ENCODE results near the gene GPR39.

Gene GPR39

GRCh38 chr2:132448771-132449170 is 32.2 kb downstream of the GPR39 start:
- DNase-seq, result peak; percentile 22

- no peak for DNase-seq
These were observed 33.3 kb downstream of the GPR39 start for GRCh38 chr2:132449868-132450267.

- no peak for DNase-seq
These were observed 44.2 kb downstream of the GPR39 start for GRCh38 chr2:132460781-132461180.

- no peak for DNase-seq
These were observed 45.6 kb downstream of the GPR39 start for GRCh38 chr2:132462236-132462635.

- DNase-seq, result no peak
These were observed 47.1 kb downstream of the GPR39 start for GRCh38 chr2:132463719-132464118.

- DNase-seq, result no peak
These were observed 49.3 kb downstream of the GPR39 start for GRCh38 chr2:132465917-132466316.

GRCh38 chr2:132466428-132467028 is 49.9 kb downstream of the GPR39 start:
- no peak for DNase-seq

GRCh38 chr2:132468821-132469675 is 52.4 kb downstream of the GPR39 start:
- DNase-seq, result no peak

GRCh38 chr2:132470746-132471145 is 54.1 kb downstream of the GPR39 start:
- DNase-seq, result no peak

GRCh38 chr2:132473174-132473883 is 56.7 kb downstream of the GPR39 start:
- DNase-seq, result no peak

GRCh38 chr2:132475615-132476014 is 59.0 kb downstream of the GPR39 start:
- no peak for DNase-seq

GRCh38 chr2:132477436-132477835 is 60.8 kb downstream of the GPR39 start:
- DNase-seq, result no peak

GRCh38 chr2:132477962-132478361 is 61.4 kb downstream of the GPR39 start:
- no peak for DNase-seq

- DNase-seq, result peak; percentile 58
These were observed 62.0 kb downstream of the GPR39 start for GRCh38 chr2:132478461-132479105.

- peak; percentile 62 for DNase-seq
These were observed 62.5 kb downstream of the GPR39 start for GRCh38 chr2:132479155-132479554.

GRCh38 chr2:132482821-132483220 is 66.2 kb downstream of the GPR39 start:
- DNase-seq, result no peak

- no peak for DNase-seq
These were observed 67.5 kb downstream of the GPR39 start for GRCh38 chr2:132484144-132484543.

GRCh38 chr2:132488491-132488890 is 71.9 kb downstream of the GPR39 start:
- no peak for DNase-seq

GRCh38 chr2:132489150-132489549 is 72.5 kb downstream of the GPR39 start:
- no peak for DNase-seq

- DNase-seq, result no peak
These were observed 79.3 kb downstream of the GPR39 start for GRCh38 chr2:132495881-132496280.

- DNase-seq, result no peak
These were observed 80.0 kb downstream of the GPR39 start for GRCh38 chr2:132496555-132496954.

GRCh38 chr2:132497591-132497990 is 81.0 kb downstream of the GPR39 start:
- no peak for DNase-seq

- no peak for DNase-seq
These were observed 87.1 kb downstream of the GPR39 start for GRCh38 chr2:132503701-132504100.
